ENCODE results near the gene CERS6. TPM values are rescaled to one million over a fixed set of nuclear protein-coding genes. Genes with fewer than 3 reads are reported as not detected.
A peak's percentile ranks its signal among the peaks of the same experiment; 100 is the strongest.

CERS6 gene
- total RNA-seq, 2 donors from 2014 or later: 8.2 to 8.4 TPM

GRCh38 chr2:168543037-168543436 lies 87.0 kb downstream of the CERS6 start:
- H3K4me1 Mint-ChIP-seq: peaks cover 3% of the 10 kb centered on the region
- ATAC-seq (peak; percentile 73), DNase-seq (no peak)
- no peaks in the 10 kb centered on the region for H3K27me3 Mint-ChIP-seq
- peaks cover 3% of the 10 kb centered on the region for H3K36me3 Mint-ChIP-seq (ENCODE audit: low read depth)
- H3K27ac Mint-ChIP-seq: no peak overlapping the region
- no peak overlapping the region for H3K4me3 Mint-ChIP-seq
- H3K9me3 ChIP-seq (ENCODE audit: control insufficient read depth, low read length, poor library complexity, severe bottlenecking): no peaks in the 10 kb centered on the region

DNA sequence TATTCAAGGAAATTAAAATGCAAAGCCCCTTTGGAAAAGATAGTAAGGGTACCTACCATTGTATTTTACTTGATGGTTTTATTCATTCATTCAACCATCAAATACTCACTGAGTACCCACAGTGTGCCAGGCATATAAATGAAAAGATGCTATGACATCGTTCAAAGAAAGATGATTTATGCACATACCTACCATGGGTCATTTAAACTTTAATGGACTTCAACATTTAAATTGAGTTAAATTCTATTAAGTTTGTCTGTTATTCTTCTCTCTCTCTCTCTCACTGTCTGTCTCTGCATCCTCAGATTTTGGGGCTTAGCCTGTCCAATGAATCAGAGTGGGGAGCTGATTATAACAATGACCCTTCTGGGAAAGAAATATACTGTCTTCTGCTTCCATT lies 87.9 kb downstream of the CERS6 start:
- H3K4me3 Mint-ChIP-seq: no peak overlapping the region
- peaks cover 5% of the 10 kb centered on the region for H3K36me3 Mint-ChIP-seq (ENCODE audit: low read depth)
- peaks cover 4% of the 10 kb centered on the region for H3K4me1 Mint-ChIP-seq

DNA sequence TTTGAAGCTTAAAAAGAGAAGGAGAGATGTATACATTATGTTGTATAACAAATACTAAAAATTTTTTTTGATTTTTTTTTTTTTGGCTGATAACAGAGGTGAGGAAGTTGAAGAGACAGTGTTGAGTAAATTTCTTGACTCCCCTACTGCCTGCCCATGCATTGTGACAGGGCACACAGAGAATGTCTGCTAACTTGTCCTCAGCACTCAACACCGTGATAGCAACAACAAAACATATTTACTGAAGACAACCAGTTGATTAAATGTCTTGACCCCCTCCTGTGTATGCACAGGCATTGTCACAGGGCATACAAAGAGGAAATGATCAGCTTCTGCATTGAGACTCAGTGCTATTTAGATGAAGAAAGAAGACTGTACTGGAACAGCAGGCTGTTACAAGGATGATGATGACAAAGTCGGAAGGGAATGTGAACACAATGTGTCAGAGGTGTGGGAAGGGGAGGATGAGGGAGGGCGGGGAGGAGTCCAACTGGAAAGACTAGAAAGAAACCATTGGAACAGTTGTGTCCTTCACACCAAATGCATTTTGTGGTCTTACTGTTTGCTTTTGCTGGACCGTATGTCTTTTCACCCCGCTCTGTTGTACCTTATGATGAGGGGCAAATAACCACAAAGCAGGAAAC lies 89.5 kb downstream of the CERS6 start:
- Mint-ChIP-seq H3K27me3 (no peaks in the 10 kb centered on the region), H3K27ac (no peak overlapping the region), H3K4me1 (peaks cover 4% of the 10 kb centered on the region), H3K4me3 (no peak overlapping the region), H3K36me3 (ENCODE audit: low read depth) (peaks cover 5% of the 10 kb centered on the region)
- H3K9me3 ChIP-seq (ENCODE audit: control insufficient read depth, low read length, poor library complexity, severe bottlenecking): no peaks in the 10 kb centered on the region
- no peak for ATAC-seq
- no peak for DNase-seq

More for the DNA sequence above, 87.9 kb downstream of the CERS6 start:
- ATAC-seq (no peak), DNase-seq (no peak)
- H3K27ac Mint-ChIP-seq: no peak overlapping the region
- no peaks in the 10 kb centered on the region for H3K9me3 ChIP-seq (ENCODE audit: control insufficient read depth, low read length, poor library complexity, severe bottlenecking)
- no peaks in the 10 kb centered on the region for H3K27me3 Mint-ChIP-seq

GRCh38 chr2:168550670-168551069 lies 94.6 kb downstream of the CERS6 start:
- Mint-ChIP-seq H3K4me3 (no peak overlapping the region), H3K4me1 (peaks cover 10% of the 10 kb centered on the region), H3K27ac (no peak overlapping the region), H3K36me3 (ENCODE audit: low read depth) (peaks cover 7% of the 10 kb centered on the region), H3K27me3 (no peaks in the 10 kb centered on the region)
- DNase-seq (no peak), ATAC-seq (no peak)
- H3K9me3 ChIP-seq (ENCODE audit: control insufficient read depth, low read length, poor library complexity, severe bottlenecking): no peaks in the 10 kb centered on the region

DNA sequence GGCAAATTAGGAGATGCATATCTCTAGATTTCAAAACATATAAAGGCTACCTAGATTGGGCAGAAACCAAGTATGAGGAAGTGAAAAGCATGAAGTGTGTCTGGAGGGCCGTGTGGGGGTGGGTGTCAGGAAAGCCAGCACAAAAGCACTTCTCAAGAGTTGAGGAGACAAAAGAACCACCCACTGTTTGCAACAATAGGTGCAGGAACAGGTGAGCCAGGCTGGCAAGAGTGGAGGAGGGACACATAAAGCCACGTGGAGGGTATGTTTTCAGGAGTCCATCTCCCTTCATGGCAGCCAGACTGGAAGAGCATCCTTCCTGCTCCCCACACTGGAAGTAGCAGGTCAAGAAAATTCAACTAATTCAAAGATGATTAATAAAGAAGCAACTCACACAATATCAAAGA lies 96.4 kb downstream of the CERS6 start:
- no peak overlapping the region for H3K27ac Mint-ChIP-seq
- H3K36me3 Mint-ChIP-seq (ENCODE audit: low read depth): peaks cover 7% of the 10 kb centered on the region
- H3K27me3 Mint-ChIP-seq: no peaks in the 10 kb centered on the region
- H3K4me3 Mint-ChIP-seq: no peak overlapping the region
- H3K9me3 ChIP-seq (ENCODE audit: control insufficient read depth, low read length, poor library complexity, severe bottlenecking): no peaks in the 10 kb centered on the region
- no peak for DNase-seq
- no peak for ATAC-seq
- H3K4me1 Mint-ChIP-seq: peaks cover 10% of the 10 kb centered on the region

DNA sequence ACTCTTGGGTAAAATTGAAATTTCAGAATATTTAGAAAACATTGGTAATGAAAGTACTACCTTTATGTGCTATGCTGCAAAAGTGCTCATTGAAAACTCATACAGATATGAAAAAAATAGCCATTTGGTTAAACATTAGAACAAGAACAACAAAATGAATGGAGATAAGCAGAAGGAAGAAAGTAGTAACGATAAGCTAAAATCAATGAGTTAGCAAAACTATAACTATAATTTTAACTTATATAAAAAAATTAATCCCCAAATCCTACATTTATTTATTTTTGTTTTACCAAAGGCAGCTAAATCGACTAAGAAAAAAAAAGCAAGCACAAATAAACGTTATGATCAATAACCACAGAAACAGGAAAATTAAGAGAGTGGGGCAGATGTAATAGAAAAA lies 99.2 kb downstream of the CERS6 start:
- Mint-ChIP-seq H3K27ac (no peak overlapping the region), H3K27me3 (no peaks in the 10 kb centered on the region), H3K36me3 (ENCODE audit: low read depth) (peaks cover 2% of the 10 kb centered on the region), H3K4me1 (peaks cover 9% of the 10 kb centered on the region), H3K4me3 (no peak overlapping the region)
- no peaks in the 10 kb centered on the region for H3K9me3 ChIP-seq (ENCODE audit: control insufficient read depth, low read length, poor library complexity, severe bottlenecking)
- no peak for ATAC-seq
- no peak for DNase-seq

DNA sequence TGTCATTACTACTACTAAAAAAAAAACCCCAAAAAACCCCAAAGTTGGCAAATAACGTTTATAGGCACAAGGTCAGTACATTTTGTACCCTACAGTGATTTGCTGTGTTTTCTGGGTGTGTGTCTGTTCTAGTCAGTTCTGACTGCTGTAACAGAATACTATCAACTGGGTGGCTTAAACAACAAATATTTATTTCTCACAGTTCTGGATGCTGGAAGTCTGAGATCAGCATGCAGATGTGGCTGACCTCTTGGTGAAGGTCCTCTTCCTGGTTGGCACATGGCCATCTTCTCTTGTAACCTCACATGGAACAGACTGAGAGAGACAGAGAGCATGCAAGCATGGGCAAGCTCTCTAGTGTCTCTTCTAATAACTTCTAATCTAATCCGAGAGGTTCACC lies 103.1 kb downstream of the CERS6 start:
- ATAC-seq: no peak

DNA sequence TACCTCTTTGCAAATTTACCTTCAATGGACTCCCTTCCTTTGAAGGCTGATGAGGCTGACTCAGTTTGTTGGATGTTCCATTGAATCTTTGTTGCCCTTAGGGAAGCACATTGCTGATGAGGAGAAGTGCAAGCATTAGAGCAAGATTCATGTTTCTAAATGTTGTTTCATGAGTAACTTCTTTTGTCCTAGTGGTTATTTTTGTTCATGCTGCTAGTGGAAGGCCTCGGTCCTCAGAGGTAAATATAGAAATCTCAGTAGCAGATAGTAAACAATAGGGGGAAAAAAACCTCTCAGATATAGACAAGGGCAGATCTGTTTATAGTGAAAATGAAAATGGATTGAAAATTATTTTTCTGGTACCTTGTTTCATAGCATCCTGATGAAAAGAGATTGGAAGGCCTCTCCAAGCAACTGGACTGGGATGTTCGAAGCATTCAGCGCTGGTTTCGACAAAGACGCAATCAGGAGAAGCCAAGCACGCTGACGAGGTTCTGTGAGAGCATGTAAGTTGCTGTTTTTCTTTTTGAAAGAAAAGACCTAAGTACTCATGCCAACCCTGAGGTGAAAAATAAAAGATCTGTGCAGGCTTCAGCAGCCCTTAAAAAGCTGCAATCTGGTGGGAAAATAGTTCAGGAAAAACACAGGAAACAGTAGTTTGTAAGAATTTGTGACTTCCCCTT lies 104.9 kb downstream of the CERS6 start:
- peaks cover 10% of the 10 kb centered on the region for H3K4me1 Mint-ChIP-seq
- peaks cover 5% of the 10 kb centered on the region for H3K36me3 Mint-ChIP-seq (ENCODE audit: low read depth)
- no peaks in the 10 kb centered on the region for H3K9me3 ChIP-seq (ENCODE audit: control insufficient read depth, low read length, poor library complexity, severe bottlenecking)
- H3K27me3 Mint-ChIP-seq: no peaks in the 10 kb centered on the region
- H3K4me3 Mint-ChIP-seq: no peak overlapping the region
- ATAC-seq: no peak
- no peak overlapping the region for H3K27ac Mint-ChIP-seq
- no peak for DNase-seq

More for the DNA sequence above, 103.1 kb downstream of the CERS6 start:
- Mint-ChIP-seq H3K27ac (no peak overlapping the region), H3K36me3 (ENCODE audit: low read depth) (peaks cover 5% of the 10 kb centered on the region), H3K27me3 (no peaks in the 10 kb centered on the region), H3K4me1 (peaks cover 4% of the 10 kb centered on the region), H3K4me3 (no peak overlapping the region)
- H3K9me3 ChIP-seq (ENCODE audit: control insufficient read depth, low read length, poor library complexity, severe bottlenecking): no peaks in the 10 kb centered on the region
- no peak for DNase-seq

GRCh38 chr2:168561991-168562390 lies 105.9 kb downstream of the CERS6 start:
- Mint-ChIP-seq H3K27me3 (no peaks in the 10 kb centered on the region), H3K4me3 (no peak overlapping the region), H3K36me3 (ENCODE audit: low read depth) (peaks cover 5% of the 10 kb centered on the region), H3K27ac (no peak overlapping the region), H3K4me1 (peaks cover 10% of the 10 kb centered on the region)
- DNase-seq (no peak), ATAC-seq (no peak)
- no peaks in the 10 kb centered on the region for H3K9me3 ChIP-seq (ENCODE audit: control insufficient read depth, low read length, poor library complexity, severe bottlenecking)

- no peaks in the 10 kb centered on the region for H3K9me3 ChIP-seq (ENCODE audit: control insufficient read depth, low read length, poor library complexity, severe bottlenecking)
- DNase-seq (no peak), ATAC-seq (no peak)
- peaks cover 10% of the 10 kb centered on the region for H3K4me1 Mint-ChIP-seq
- H3K27me3 Mint-ChIP-seq: no peaks in the 10 kb centered on the region
- H3K36me3 Mint-ChIP-seq (ENCODE audit: low read depth): peaks cover 5% of the 10 kb centered on the region
- H3K4me3 Mint-ChIP-seq: no peak overlapping the region
- no peak overlapping the region for H3K27ac Mint-ChIP-seq
These were observed 106.9 kb downstream of the CERS6 start for GRCh38 chr2:168562971-168563370.

- no peaks in the 10 kb centered on the region for H3K27me3 Mint-ChIP-seq
- no peaks in the 10 kb centered on the region for H3K9me3 ChIP-seq (ENCODE audit: control insufficient read depth, low read length, poor library complexity, severe bottlenecking)
- ATAC-seq: no peak
- no peak for DNase-seq
- H3K4me1 Mint-ChIP-seq: peaks cover 10% of the 10 kb centered on the region
- H3K27ac Mint-ChIP-seq: no peak overlapping the region
- peaks cover 5% of the 10 kb centered on the region for H3K36me3 Mint-ChIP-seq (ENCODE audit: low read depth)
- no peak overlapping the region for H3K4me3 Mint-ChIP-seq
These were observed 108.6 kb downstream of the CERS6 start for GRCh38 chr2:168564641-168565040.

GRCh38 chr2:168565112-168565511 lies 109.0 kb downstream of the CERS6 start:
- Mint-ChIP-seq H3K36me3 (ENCODE audit: low read depth) (peaks cover 5% of the 10 kb centered on the region), H3K4me3 (no peak overlapping the region), H3K27ac (no peak overlapping the region), H3K4me1 (peaks cover 10% of the 10 kb centered on the region), H3K27me3 (no peaks in the 10 kb centered on the region)
- H3K9me3 ChIP-seq (ENCODE audit: control insufficient read depth, low read length, poor library complexity, severe bottlenecking): no peaks in the 10 kb centered on the region
- no peak for DNase-seq
- no peak for ATAC-seq

GRCh38 chr2:168565512-168565911 lies 109.4 kb downstream of the CERS6 start:
- ATAC-seq: no peak

More at GRCh38 chr2:168565512-168565911, 109.4 kb downstream of the CERS6 start:
- DNase-seq: no peak
- Mint-ChIP-seq H3K27ac (no peak overlapping the region), H3K4me3 (no peak overlapping the region), H3K27me3 (no peaks in the 10 kb centered on the region), H3K36me3 (ENCODE audit: low read depth) (peaks cover 5% of the 10 kb centered on the region), H3K4me1 (peaks cover 10% of the 10 kb centered on the region)
- no peaks in the 10 kb centered on the region for H3K9me3 ChIP-seq (ENCODE audit: control insufficient read depth, low read length, poor library complexity, severe bottlenecking)
